ENCODE data around the gene CARMIL3.
"Not testable (repeated sequence)": the region's sequence is repeated elsewhere in the genome, so short reads cannot be mapped to it uniquely, and the experiment has no call there.

Gene CARMIL3

GRCh38 chr14:24051789-24052655 lies at the start of gene CARMIL3:
Gene CARMIL3 (plus strand): TSS chr14:24052009. CDS start chr14:24052154, 145 bp downstream.
- peak; percentile 55 for DNase-seq

GRCh38 chr14:24006471-24006816 lies 45.4 kb upstream of the CARMIL3 start:
- not testable (repeated sequence) for DNase-seq

DNA sequence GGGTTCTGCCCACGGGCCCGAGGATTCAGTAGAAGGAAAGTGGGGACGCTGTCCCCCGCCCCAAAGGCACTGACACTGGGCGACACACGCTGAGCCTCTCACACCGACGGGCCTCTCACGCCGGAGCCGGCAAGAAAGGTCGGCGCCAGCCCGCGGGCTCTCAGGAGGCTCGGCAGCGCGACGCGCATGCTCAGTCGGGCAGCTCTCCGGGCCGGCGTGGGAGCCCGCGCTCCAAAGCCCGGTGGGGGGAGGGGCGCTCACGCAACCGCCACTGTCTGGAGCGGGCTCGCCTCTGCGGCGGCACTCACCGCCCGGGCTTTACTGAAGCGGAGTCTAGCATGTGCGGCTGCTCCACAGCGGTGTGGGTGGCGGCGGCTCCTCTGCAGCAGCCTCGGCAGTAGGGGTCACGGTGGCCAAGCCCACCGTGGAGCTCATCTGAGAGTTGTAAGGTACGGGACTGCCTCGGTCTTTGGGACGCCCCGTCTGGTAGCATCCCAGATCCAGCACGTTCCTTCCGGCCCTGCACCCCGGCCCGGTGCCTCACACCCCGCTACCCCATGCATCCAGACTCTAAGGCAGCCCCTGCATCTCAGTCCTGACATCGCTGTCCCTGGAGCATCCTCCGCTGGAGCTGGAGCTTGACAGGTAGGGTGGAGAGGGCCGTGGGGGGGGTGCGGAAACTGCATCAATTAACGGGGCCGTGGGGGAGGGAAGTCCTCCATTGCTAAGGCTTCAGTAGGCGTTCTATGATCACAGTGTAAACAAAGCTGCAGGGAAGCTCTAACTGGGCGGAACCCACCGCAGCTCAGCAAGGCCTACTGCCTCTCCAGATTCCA lies 44.8 kb upstream of the CARMIL3 start:
- peak; percentile 64 for DNase-seq

GRCh38 chr14:24011051-24011450 lies 40.8 kb upstream of the CARMIL3 start:
- no peak for DNase-seq

DNA sequence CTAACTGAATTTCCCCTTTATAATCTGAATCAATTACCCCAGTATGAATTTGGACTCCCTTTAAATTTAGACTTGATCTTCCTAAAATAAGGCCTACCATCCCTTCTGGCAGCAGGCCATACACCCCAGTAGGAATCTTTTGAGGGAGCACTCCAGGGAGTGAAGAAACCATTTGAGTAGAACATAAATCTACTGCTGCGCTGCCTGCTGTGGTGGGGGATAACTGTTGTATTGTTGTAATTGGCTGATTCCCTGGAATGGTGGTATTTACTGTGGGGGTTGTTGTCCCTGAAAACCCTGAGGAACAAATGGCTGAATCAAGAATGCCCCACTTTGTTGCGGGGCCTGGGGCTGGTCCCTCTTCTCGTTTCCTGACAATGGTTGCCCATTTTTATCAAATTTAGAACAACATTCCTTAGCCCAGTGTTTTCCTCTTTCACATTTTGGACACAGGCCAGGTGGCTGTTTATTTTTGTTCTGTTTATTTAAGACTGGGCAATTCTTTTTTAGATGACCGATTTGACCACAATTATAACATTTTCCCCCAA lies 39.0 kb upstream of the CARMIL3 start:
- not testable (repeated sequence) for DNase-seq

- peak; percentile 46 for DNase-seq
These were observed 37.9 kb upstream of the CARMIL3 start for GRCh38 chr14:24013654-24014514.

DNA sequence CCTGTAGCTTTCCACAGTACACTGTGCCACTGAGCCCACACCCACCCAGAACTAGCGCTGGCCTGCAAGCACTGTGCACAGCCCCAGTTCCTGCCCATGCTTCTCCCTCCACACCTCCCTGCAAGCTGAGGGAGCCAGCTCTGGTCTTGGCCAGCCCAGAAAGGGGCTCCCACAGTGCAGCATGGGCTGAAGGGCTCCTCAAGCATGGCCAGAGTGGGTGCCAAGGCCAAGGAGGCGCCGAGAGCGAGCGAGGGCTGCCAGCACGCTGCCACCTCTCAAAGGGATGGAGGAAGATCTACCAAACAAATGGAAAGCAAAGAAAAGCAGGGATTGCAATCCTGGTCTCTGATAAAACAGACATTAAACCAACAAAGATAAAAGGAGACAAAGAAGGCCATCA lies 36.1 kb upstream of the CARMIL3 start:
- not testable (repeated sequence) for DNase-seq

DNA sequence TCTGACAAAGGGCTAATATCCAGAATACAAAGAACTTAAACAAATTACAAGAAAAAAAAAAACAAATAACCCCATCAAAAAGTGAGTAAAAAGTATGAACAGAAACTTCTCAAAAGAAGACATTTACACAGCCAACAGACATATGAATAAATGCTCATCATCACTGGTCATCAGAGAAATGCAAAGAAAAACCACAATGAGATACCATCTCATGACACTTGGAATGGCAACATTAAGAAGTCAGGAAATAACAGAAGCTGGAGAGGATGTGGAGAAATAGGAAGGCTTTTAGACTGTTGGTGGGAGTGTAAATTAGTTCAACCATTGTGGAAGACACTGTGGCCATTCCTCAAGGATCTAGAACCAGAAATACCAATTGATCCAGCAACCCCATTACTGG lies 32.8 kb upstream of the CARMIL3 start:
- DNase-seq = not testable (repeated sequence)

GRCh38 chr14:24019944-24020343 lies 31.9 kb upstream of the CARMIL3 start:
- DNase-seq = peak; percentile 1

DNA sequence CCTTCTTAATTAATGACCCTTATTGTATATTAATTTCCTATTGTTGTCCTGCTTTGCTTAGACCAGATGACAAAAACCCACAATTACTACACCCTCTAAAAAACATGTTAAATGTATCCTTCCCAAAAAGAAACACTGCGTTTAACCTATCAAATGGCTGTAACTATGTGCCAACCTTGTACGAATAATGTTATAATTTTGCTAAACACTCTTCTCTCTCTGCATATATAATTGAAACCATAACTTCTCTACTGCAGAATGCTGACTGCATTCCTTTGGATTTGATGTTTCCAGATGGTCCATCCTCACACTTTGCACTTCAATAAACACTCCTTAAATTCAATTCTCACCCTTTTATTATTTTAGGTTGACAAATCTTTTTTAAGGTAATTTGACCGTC lies 31.3 kb upstream of the CARMIL3 start:
- DNase-seq = not testable (repeated sequence)

DNA sequence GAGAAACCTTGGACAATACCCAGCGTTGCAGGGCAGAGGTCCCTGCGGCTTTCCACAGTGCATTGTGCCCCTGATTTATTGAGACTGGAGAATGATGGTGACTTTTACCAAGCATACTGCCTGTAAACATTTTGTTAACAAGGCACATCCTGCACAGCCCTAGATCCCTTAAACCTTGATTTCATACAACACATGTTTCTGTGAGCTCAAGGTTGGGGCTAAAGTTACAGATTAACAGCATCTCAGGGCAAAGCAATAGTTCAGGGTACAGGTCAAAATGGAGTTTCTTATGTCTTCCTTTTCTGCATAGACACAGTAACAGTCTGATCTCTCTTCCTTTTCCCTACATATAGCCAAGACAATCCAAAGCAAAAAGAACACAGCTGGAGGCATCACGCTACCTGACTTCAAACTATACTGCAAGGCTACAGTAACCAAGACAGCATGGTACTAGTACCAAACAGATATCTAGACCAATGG lies 26.8 kb upstream of the CARMIL3 start:
- not testable (repeated sequence) for DNase-seq

- DNase-seq = not testable (repeated sequence)
These were observed 22.1 kb upstream of the CARMIL3 start for GRCh38 chr14:24029687-24030086.

DNA sequence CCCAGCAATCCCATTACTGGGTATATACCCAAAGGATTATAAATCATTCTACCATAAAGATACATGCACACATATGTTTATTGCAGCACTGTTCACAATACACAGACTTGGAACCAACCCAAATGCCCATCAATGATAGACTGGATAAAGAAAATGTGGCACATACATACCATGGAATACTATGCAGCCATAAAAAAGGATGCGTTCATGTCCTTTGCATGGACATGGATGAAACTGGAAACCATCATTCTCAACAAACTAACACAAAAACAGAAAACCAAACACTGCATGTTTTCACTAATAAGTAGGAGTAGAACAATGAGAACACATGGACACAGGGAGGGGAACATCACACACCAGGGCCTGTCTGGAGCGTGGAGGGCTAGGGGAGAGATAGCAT lies 20.5 kb upstream of the CARMIL3 start:
- DNase-seq = not testable (repeated sequence)

DNA sequence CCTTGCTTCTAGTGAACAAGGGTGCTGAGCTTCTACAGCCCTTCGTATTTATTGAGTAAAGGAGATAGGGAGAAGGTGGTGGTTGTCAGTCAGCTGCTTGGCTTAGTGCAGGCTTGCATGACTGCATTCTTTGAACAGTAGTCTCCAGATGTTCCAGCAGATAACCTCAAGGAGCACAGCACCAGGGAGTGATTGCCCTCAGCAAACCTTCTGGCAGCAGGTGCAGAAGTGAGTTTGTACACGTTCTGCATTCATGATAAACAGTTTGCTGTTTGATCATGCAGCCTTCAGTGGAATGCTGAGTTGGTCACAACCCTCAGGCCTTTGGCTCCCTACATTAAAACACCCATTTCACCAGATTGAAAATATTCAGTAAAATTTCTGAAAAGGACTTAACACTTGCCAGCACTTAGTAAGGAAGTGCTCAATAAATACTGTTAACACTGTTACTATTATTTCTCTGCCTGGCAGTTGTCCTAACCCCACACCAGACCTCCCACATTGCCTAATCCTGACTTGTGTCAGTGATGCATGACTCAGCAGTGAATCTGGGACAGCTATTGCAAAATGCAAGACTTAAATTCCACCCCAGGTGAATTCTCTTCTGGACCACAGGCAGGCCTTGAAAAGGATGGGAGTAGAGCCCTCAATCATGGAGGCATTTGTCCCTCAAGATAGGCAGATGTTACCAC lies 18.9 kb upstream of the CARMIL3 start:
- no peak for DNase-seq

GRCh38 chr14:24035769-24036168 lies 16.0 kb upstream of the CARMIL3 start:
- DNase-seq = not testable (repeated sequence)

- peak; percentile 57 for DNase-seq
These were observed 15.4 kb upstream of the CARMIL3 start for GRCh38 chr14:24036169-24036962.

DNA sequence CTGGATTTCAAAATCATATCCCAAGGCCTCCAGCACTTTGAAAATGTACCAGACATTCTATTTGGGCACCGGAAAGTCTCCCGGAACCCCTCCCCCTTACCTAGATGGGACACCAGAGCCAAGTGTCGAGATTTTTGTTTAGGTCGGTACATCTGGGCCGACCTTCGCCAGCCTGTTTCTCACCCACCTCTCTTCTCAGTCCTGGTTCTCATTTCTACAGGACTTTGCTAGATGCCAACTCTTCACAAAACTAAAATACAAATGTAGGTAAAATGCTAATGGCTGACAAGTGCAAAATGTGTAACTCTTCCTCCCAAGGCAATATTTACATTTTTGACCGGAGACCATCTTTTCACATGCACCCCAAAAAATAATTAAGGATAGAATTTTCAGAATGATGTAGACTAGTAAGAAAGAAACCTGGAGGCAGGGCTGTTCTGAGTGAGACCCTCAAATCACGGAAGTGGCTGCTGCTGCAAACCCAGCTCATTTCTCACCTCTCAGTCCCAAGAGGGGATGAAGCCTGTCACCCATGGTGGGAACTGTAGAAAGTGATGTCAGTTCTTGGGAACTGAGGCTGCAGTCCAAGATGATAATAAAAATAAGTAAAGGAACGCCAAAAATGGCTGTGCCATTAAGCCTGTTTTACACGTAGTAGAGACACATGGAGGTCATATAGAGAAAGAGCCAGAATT lies 14.7 kb upstream of the CARMIL3 start:
- DNase-seq = not testable (repeated sequence)

DNA sequence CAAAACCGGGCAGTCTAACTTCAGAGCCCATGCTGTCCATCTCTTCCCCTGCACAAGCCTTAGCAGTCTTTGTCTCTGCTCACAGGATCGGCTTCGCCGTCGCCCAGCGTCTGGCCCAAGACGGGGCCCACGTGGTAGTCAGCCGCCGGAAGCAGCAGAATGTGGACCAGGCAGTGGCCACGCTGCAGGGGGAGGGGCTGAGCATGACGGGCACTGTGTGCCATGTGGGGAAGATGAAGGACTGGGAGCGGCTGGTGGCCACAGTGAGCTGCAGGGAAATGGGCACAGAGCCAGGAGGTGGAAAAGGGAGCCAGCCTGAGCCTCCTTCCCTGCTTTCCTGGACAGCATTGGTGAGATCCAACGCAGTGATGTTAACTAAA lies 14.2 kb upstream of the CARMIL3 start:
- DNase-seq = no peak

DNA sequence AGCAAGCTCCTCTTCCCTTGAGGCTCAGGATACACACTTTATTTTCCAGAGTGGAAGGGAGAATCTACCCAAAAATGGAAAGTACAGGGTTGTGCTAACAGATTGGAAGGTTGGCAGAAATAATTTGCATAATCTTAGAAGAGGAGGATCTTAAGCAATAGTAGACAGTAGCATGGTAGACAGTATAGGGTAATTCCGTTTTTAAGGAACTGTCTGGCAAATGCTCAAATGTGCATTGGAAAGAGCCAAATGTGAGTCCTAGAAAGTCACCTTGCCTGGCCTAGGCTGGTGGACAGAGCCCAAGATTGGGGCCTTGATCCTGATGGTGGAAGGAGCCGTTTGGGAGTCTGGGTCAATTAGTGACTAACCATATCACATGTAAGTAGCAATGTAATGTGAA lies 13.1 kb upstream of the CARMIL3 start:
- DNase-seq = no peak

GRCh38 chr14:24040692-24041091 lies 11.1 kb upstream of the CARMIL3 start:
- DNase-seq = no peak
